ENCODE results near the gene CCM2. TPM values are rescaled to one million over a fixed set of nuclear protein-coding genes. Genes with fewer than 3 reads are reported as not detected.

Gene CCM2
- total RNA-seq, 1 donor from 2014 or later, result 47.8 TPM

- no peaks in the 10 kb centered on the region for H3K4me1 Mint-ChIP-seq (ENCODE audit: low read depth)
- peaks cover 2% of the 10 kb centered on the region for H3K27me3 Mint-ChIP-seq (ENCODE audit: low read depth)
- no peak for TF ChIP-seq CTCF (IDR thresholded peaks at IDR 0.05)
- no peaks in the 10 kb centered on the region for H3K9me3 Mint-ChIP-seq (ENCODE audit: low read depth)
- no peak overlapping the region for H3K27ac Mint-ChIP-seq (ENCODE audit: unreplicated experiment)
- no peaks in the 10 kb centered on the region for H3K36me3 Mint-ChIP-seq (ENCODE audit: low read depth)
- H3K4me3 Mint-ChIP-seq (ENCODE audit: unreplicated experiment), result no peak overlapping the region
- DNase-seq (ENCODE audit: low spot score), result no peak
Observed at GRCh38 chr7:44970523-44971051, 29.4 kb upstream of the CCM2 start.

DNA sequence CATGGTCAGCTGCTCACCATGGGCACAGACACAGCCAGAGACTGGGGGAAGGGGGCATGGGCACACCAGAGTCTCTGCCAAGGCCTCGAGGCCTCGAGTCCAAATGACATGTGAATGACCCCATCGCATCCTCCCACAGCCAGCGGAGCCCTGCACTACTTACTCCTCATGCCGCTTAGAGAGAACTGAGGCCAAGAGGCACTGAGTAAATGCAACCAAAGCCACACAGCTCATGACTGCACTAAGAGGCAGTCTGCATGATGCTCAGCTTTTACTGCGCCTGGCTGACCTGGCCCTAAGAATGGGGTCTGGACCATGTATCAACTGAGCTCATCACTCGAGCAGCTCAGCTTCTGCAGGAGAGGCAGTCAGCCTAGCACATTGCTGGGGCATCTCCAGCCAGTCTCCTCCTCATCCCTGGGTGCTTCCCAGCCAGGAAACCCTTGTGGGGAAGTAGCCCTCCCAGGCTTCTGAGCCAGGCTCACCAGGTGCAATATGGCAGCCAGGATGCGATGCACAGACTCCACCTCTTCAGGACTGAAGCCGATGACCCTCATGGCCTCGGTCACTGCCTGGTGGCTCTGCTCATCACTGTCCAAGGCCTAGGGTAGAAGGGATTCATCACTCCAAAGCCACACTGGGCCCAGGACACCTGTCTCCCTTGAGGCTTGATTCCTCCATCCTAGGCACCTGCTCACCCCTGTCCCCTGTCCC, 28.7 kb upstream of the CCM2 start:
- Mint-ChIP-seq H3K9me3 (ENCODE audit: low read depth) (no peaks in the 10 kb centered on the region), H3K4me1 (ENCODE audit: low read depth) (no peaks in the 10 kb centered on the region), H3K36me3 (ENCODE audit: low read depth) (no peaks in the 10 kb centered on the region), H3K27me3 (ENCODE audit: low read depth) (peaks cover 2% of the 10 kb centered on the region), H3K27ac (ENCODE audit: unreplicated experiment) (no peak overlapping the region), H3K4me3 (ENCODE audit: unreplicated experiment) (no peak overlapping the region)
- TF ChIP-seq CTCF (IDR thresholded peaks at IDR 0.05), result no peak
- peak; percentile 65 for DNase-seq (ENCODE audit: low spot score)

GRCh38 chr7:44971902-44972441, 28.0 kb upstream of the CCM2 start:
- H3K27ac Mint-ChIP-seq (ENCODE audit: unreplicated experiment), result no peak overlapping the region
- peaks cover 2% of the 10 kb centered on the region for H3K27me3 Mint-ChIP-seq (ENCODE audit: low read depth)
- no peak overlapping the region for H3K4me3 Mint-ChIP-seq (ENCODE audit: unreplicated experiment)
- no peak for DNase-seq (ENCODE audit: low spot score)
- H3K4me1 Mint-ChIP-seq (ENCODE audit: low read depth), result no peaks in the 10 kb centered on the region
- no peaks in the 10 kb centered on the region for H3K36me3 Mint-ChIP-seq (ENCODE audit: low read depth)
- H3K9me3 Mint-ChIP-seq (ENCODE audit: low read depth), result no peaks in the 10 kb centered on the region
- no peak for TF ChIP-seq CTCF (IDR thresholded peaks at IDR 0.05)

DNA sequence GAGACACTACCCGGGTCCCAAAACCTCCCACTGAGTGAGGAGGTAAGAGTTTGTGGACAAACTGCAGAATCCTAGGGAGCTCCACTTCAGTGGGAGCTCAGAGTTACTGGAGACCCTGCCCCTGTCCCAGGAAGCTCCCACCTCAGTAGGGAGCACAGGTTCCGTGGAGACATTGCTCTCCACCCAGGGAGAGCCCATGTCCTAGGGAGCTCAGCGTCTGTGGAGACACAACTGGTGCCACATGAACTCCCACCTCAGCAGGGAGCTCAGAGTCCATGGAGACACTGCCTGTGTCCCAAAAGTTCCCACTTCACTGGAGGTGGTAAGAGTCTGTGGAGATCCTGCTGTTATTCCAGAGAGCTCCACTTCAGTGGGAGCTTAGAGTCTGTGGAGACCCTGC, 27.4 kb upstream of the CCM2 start:
- H3K27ac Mint-ChIP-seq (ENCODE audit: unreplicated experiment), result no peak overlapping the region
- H3K9me3 Mint-ChIP-seq (ENCODE audit: low read depth), result no peaks in the 10 kb centered on the region
- TF ChIP-seq CTCF (IDR thresholded peaks at IDR 0.05), result no peak
- H3K36me3 Mint-ChIP-seq (ENCODE audit: low read depth), result no peaks in the 10 kb centered on the region
- peaks cover 2% of the 10 kb centered on the region for H3K27me3 Mint-ChIP-seq (ENCODE audit: low read depth)
- H3K4me3 Mint-ChIP-seq (ENCODE audit: unreplicated experiment), result no peak overlapping the region
- H3K4me1 Mint-ChIP-seq (ENCODE audit: low read depth), result peaks cover under 1% of the 10 kb centered on the region
- DNase-seq (ENCODE audit: low spot score), result no peak

GRCh38 chr7:44973610-44974401, 26.2 kb upstream of the CCM2 start:
- DNase-seq (ENCODE audit: low spot score), result no peak

More at GRCh38 chr7:44973610-44974401, 26.2 kb upstream of the CCM2 start:
- Mint-ChIP-seq H3K4me3 (ENCODE audit: unreplicated experiment) (no peak overlapping the region), H3K27me3 (ENCODE audit: low read depth) (peaks cover 2% of the 10 kb centered on the region), H3K27ac (ENCODE audit: unreplicated experiment) (no peak overlapping the region), H3K4me1 (ENCODE audit: low read depth) (peaks cover 6% of the 10 kb centered on the region), H3K9me3 (ENCODE audit: low read depth) (no peaks in the 10 kb centered on the region), H3K36me3 (ENCODE audit: low read depth) (no peaks in the 10 kb centered on the region)
- TF ChIP-seq CTCF (IDR thresholded peaks at IDR 0.05), result peak; percentile 68
